D721Med (cell line): ENCODE data around the gene SPX.

Experiments
- DNase-seq: peaks from one replicate; pipeline ENCODE4 v3.0.0; 2011; ENCODE audit warnings: low spot score; ENCODE audit not compliant: insufficient read length
- FAIRE-seq: peaks from 2 replicates; lab custom pipeline; 2011; peaks lifted over from hg19 to GRCh38; lab: Jason Lieb, UNC
- CTCF ChIP-seq: IDR thresholded peaks from 2 replicates; pipeline ENCODE4 v1.5.1; 2012; ENCODE audit warnings: mild to moderate bottlenecking, control low read depth; ENCODE audit not compliant: insufficient read depth; ENCODE audit errors: missing control alignments

The SPX gene

GRCh38 chr12:21547437-21547836 is 21.3 kb downstream of the SPX start:
- TF ChIP-seq CTCF: no peak
- no peak for FAIRE-seq
- no peak for DNase-seq

- DNase-seq (no peak), FAIRE-seq (peak; percentile 46)
- no peak for TF ChIP-seq CTCF
Measured at GRCh38 chr12:21551841-21552465, 25.9 kb downstream of the SPX start.

- no peak for DNase-seq
Measured at GRCh38 chr12:21552635-21553328, 26.7 kb downstream of the SPX start.

DNA sequence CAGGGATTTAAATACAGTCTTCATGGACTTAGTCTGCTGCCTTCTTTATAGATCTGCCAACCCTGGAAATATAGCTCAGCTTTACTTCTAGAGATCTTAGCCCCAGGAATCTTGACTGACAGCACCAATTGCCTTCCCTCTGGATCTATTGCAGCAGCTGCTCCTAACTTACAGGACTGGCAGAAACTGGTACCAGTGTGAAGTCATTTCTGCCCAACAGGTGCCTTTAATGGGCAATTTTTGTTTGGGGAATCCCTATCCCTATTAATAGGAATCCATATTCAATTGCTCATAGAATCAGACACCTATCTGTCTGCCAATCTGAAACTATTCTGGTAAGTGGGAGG is 27.2 kb downstream of the SPX start:
- FAIRE-seq: no peak
- no peak for DNase-seq
- no peak for TF ChIP-seq CTCF

More at GRCh38 chr12:21552635-21553328, 26.7 kb downstream of the SPX start:
- TF ChIP-seq CTCF: no peak
- peak; percentile 44 for FAIRE-seq

GRCh38 chr12:21558100-21558679 is 32.1 kb downstream of the SPX start:
- FAIRE-seq: no peak
- no peak for DNase-seq
- no peak for TF ChIP-seq CTCF

DNA sequence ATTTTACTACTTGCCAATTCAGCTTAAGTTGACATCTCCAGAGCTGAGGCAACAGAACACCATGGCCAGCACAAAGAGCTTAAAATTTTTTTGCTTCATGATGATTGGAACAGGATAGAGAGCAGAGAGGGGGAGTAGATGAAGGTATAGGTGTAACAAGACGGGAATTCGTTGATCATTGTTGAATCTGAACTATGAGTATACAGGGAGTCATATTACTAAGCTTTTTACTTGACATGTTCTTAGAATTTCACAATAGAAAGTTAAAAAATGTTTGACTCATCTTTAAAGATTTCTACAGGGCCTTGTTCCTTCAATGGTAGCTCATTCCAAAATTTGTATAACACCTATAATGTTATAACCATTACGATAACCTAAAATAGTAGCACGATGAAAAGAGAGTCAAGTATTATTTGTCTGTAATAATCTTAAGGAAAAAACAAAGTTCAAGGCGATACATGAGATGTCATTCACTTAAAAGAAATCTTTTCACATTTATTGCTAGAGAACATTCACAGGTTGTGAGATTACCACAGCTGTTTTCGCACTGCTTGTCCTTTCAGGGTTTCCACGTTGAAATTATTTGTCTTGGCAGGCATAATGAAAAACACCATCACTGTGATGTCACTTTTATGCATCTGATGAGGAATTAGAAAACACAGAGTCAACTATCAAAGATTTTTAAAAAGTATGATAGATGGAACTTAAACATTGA is 33.9 kb downstream of the SPX start:
- FAIRE-seq (no peak), DNase-seq (no peak)
- no peak for TF ChIP-seq CTCF
